ENCODE measurements around the gene CUX1. TPM values are rescaled to one million over a fixed set of nuclear protein-coding genes. Genes with fewer than 3 reads are reported as not detected.

Gene CUX1
- total and polyA plus RNA-seq, 2 of the 13 experiments (the other 11 are each of a cell fraction or from before 2014, with no cell fraction given) = 13.7 to 14.9 TPM

DNA sequence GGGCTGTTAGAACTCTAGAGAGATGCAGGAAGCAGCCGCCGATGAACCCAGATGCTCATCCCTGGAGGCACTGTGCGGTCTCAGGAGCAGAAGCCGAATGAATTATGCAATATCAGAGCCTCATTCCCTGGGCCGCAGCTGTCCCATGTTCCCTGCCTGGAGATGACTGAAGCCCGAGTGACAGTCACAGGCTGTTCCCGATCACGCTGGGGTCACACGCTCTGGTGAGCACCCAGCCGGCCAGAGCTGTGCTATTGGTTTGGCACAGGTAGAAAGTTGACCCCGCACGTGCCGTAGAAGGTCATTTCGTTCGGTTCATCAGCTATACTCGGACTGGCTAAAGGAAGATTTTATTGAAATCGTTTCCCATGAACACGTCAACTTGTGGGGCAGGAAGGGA, 328.7 kb downstream of the CUX1 start (continued):
- no peak for TF ChIP-seq HOXA3 (CRISPR knock-in tag; IDR thresholded peaks at IDR 0.05)
- TF ChIP-seq, protein P1, sequence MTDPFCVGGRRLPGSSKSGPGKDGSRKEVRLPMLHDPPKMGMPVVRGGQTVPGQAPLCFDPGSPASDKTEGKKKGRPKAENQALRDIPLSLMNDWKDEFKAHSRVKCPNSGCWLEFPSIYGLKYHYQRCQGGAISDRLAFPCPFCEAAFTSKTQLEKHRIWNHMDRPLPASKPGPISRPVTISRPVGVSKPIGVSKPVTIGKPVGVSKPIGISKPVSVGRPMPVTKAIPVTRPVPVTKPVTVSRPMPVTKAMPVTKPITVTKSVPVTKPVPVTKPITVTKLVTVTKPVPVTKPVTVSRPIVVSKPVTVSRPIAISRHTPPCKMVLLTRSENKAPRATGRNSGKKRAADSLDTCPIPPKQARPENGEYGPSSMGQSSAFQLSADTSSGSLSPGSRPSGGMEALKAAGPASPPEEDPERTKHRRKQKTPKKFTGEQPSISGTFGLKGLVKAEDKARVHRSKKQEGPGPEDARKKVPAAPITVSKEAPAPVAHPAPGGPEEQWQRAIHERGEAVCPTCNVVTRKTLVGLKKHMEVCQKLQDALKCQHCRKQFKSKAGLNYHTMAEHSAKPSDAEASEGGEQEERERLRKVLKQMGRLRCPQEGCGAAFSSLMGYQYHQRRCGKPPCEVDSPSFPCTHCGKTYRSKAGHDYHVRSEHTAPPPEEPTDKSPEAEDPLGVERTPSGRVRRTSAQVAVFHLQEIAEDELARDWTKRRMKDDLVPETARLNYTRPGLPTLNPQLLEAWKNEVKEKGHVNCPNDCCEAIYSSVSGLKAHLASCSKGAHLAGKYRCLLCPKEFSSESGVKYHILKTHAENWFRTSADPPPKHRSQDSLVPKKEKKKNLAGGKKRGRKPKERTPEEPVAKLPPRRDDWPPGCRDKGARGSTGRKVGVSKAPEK (CRISPR knock-in tag; IDR thresholded peaks at IDR 0.05; ENCODE audit: borderline replicate concordance) = no peak
- no peak for TF ChIP-seq ZMAT3 (CRISPR knock-in tag; conservative IDR thresholded peaks at IDR 0.05)
- TF ChIP-seq ZNF207 (IDR thresholded peaks at IDR 0.05; ENCODE audit: borderline replicate concordance) = no peak
- TF ChIP-seq PRMT3 (CRISPR knock-in tag; IDR thresholded peaks at IDR 0.05; ENCODE audit: borderline replicate concordance, low read depth) = no peak
- TF ChIP-seq, protein P2, sequence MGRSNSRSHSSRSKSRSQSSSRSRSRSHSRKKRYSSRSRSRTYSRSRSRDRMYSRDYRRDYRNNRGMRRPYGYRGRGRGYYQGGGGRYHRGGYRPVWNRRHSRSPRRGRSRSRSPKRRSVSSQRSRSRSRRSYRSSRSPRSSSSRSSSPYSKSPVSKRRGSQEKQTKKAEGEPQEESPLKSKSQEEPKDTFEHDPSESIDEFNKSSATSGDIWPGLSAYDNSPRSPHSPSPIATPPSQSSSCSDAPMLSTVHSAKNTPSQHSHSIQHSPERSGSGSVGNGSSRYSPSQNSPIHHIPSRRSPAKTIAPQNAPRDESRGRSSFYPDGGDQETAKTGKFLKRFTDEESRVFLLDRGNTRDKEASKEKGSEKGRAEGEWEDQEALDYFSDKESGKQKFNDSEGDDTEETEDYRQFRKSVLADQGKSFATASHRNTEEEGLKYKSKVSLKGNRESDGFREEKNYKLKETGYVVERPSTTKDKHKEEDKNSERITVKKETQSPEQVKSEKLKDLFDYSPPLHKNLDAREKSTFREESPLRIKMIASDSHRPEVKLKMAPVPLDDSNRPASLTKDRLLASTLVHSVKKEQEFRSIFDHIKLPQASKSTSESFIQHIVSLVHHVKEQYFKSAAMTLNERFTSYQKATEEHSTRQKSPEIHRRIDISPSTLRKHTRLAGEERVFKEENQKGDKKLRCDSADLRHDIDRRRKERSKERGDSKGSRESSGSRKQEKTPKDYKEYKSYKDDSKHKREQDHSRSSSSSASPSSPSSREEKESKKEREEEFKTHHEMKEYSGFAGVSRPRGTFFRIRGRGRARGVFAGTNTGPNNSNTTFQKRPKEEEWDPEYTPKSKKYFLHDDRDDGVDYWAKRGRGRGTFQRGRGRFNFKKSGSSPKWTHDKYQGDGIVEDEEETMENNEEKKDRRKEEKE (IDR thresholded peaks at IDR 0.05) = no peak

DNA sequence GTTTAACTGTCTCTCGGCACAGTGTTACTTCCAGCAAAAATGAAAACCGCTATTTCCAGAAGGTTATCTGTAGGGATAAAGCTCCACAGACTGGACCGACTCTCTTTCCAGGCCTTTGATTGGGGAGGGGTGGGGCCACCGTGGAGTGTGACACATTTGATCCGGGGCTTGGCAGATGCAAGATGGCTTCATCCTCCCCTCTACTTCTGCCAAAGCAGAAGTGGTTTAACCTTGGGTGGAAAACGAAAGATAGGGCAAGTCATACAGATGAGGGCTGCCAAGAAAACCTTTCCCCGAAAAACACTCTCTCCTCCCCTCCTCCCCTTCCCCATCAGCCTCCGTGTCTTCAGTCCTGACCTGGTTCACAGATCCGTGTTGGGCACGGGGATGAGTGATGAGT, 329.6 kb downstream of the CUX1 start:
- CTCF ChIA-PET (ENCODE audit: low intra/inter-chr PET ratio, low total read pairs) = no interaction called here
- WGBS (ENCODE audit: low lambda C conversion rate) = 93% methylated on average over 10 of the region's 10 CpGs
- intact Hi-C loops (cut with micrococcal nuclease; ENCODE audit: unreplicated experiment) = no loop called here
- in situ Hi-C loops (cut with HindIII; ENCODE audit: extremely low pct_ligation_motif_present, low pct_unique_long_range_greater_than_20kb) = no loop called here
- BruUV-seq (replicated peaks) = no TSS peak
- Histone ChIP-seq H4K20me1 (ENCODE audit: insufficient read depth, low read length) (no peaks in the 10 kb centered on the region), H3K36me3 (replicated peaks in 1 of 2; ENCODE audit: control insufficient read depth in 1 of 2, insufficient read depth in 2 of 2, low read length in 2 of 2) (peaks cover 1 to 12% of the 10 kb centered on the region in 2 experiments; a peak in 2 of 5 replicates), H3K79me2 (ENCODE audit: insufficient read depth, low read length) (no peaks in the 10 kb centered on the region), H3K9me3 (ENCODE audit: low read length) (no peaks in the 10 kb centered on the region), H3K4me3 (replicated peaks in 1 of 3; ENCODE audit: insufficient read depth in 1 of 3, low read depth in 2 of 3, low read length in 3 of 3) (no peak overlapping the region), H3K4me2 (ENCODE audit: low read depth, low read length) (no peak overlapping the region), H3K27me3 (ENCODE audit: control insufficient read depth in 1 of 2, insufficient read depth in 2 of 2, low read length in 2 of 2) (no peaks in the 10 kb centered on the region), H2AFZ (ENCODE audit: low read length) (no peak overlapping the region), H3K4me1 (ENCODE audit: insufficient read depth, low read length) (peaks cover 11% of the 10 kb centered on the region), H3K27ac (ENCODE audit: extremely low read length, insufficient read depth, low read length) (no peak overlapping the region), H3K9ac (ENCODE audit: insufficient read depth, low read depth, low read length) (no peak overlapping the region)
- DNase-seq (ENCODE audit: low spot score) (no peak), FAIRE-seq (no peak), ATAC-seq (no peak)
- POLR2A ChIA-PET = no interaction called here
- TF ChIP-seq, protein P3, sequence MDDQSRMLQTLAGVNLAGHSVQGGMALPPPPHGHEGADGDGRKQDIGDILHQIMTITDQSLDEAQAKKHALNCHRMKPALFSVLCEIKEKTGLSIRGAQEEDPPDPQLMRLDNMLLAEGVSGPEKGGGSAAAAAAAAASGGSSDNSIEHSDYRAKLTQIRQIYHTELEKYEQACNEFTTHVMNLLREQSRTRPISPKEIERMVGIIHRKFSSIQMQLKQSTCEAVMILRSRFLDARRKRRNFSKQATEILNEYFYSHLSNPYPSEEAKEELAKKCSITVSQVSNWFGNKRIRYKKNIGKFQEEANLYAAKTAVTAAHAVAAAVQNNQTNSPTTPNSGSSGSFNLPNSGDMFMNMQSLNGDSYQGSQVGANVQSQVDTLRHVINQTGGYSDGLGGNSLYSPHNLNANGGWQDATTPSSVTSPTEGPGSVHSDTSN (CRISPR knock-in tag; IDR thresholded peaks at IDR 0.05; ENCODE audit: borderline replicate concordance) = no peak
- TF ChIP-seq RBAK (CRISPR knock-in tag; IDR thresholded peaks at IDR 0.05) (no peak), SRSF9 (IDR thresholded peaks at IDR 0.05; ENCODE audit: borderline replicate concordance, insufficient read depth, low read depth, low read length, poor library complexity, severe bottlenecking) (no peak), POLR2A (IDR thresholded peaks at IDR 0.05; ENCODE audit: insufficient read depth in 1 of 2, low read depth in 2 of 2, low read length in 2 of 2) (no peak), ZNF501 (CRISPR knock-in tag; IDR thresholded peaks at IDR 0.05) (no peak)
- TF ChIP-seq, protein P4, sequence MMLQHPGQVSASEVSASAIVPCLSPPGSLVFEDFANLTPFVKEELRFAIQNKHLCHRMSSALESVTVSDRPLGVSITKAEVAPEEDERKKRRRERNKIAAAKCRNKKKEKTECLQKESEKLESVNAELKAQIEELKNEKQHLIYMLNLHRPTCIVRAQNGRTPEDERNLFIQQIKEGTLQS (CRISPR knock-in tag; IDR thresholded peaks at IDR 0.05) = no peak
- TF ChIP-seq, protein P5, sequence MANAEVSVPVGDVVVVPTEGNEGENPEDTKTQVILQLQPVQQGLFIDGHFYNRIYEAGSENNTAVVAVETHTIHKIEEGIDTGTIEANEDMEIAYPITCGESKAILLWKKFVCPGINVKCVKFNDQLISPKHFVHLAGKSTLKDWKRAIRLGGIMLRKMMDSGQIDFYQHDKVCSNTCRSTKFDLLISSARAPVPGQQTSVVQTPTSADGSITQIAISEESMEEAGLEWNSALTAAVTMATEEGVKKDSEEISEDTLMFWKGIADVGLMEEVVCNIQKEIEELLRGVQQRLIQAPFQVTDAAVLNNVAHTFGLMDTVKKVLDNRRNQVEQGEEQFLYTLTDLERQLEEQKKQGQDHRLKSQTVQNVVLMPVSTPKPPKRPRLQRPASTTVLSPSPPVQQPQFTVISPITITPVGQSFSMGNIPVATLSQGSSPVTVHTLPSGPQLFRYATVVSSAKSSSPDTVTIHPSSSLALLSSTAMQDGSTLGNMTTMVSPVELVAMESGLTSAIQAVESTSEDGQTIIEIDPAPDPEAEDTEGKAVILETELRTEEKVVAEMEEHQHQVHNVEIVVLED (CRISPR knock-in tag; IDR thresholded peaks at IDR 0.05; ENCODE audit: borderline replicate concordance) = no peak
